ENCODE measurements around the gene FOXP1. TPM values are rescaled to one million over a fixed set of nuclear protein-coding genes. Genes with fewer than 3 reads are reported as not detected.

The FOXP1 gene
- total and polyA plus RNA-seq, 2 donors (not counting 1 experiment from before 2014, with no cell fraction given) = 70.3 to 101 TPM

DNA sequence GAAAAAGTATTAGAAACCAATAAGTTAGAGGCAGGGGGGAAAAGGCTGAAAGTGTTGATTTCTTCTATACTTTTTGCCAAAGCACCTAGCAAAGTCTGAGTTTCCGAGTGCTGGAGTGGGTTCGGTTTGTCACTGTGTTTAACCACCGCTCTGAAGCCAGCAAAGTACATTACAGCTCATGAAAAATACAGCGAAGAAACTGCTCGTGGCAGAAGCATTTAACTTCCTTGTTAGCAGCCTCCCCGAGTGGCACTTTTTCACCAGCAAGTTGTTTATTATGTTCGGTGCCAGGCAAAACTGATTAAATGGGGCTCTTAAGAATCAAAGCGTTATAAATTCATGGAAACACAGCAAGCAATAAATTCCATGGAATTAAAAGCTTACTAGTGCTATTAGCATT is 313.6 kb downstream of the FOXP1 start:
- Histone ChIP-seq H3K79me2 (ENCODE audit: control insufficient read depth, insufficient read depth, low read length) (no peaks in the 10 kb centered on the region), H3K4me3 (replicated peaks in 1 of 4; ENCODE audit: control extremely low read depth in 1 of 4, insufficient read depth in 1 of 4, low read depth in 3 of 4, low read length in 4 of 4) (no peak overlapping the region), H2AFZ (ENCODE audit: low read length) (no peak overlapping the region), H3K4me1 (ENCODE audit: control insufficient read depth, extremely low read depth, insufficient read depth, low read length) (no peaks in the 10 kb centered on the region), H3K4me2 (ENCODE audit: extremely low read depth, insufficient read depth, low read length) (no peak overlapping the region), H3K9ac (ENCODE audit: insufficient read depth, low read length) (no peak overlapping the region), H3K9me3 (ENCODE audit: control insufficient read depth, insufficient read depth, low read depth, low read length) (no peaks in the 10 kb centered on the region), H3K27ac (ENCODE audit: insufficient read depth, low read length) (no peak overlapping the region), H4K20me1 (ENCODE audit: control insufficient read depth, extremely low read depth, insufficient read depth, low read length) (no peaks in the 10 kb centered on the region), H3K27me3 (ENCODE audit: control insufficient read depth, insufficient read depth, low read length) (no peaks in the 10 kb centered on the region), H3K36me3 (ENCODE audit: control insufficient read depth, insufficient read depth, low read length) (no peaks in the 10 kb centered on the region)
- no peak for TF ChIP-seq EZH2 (IDR thresholded peaks at IDR 0.05; ENCODE audit: low read length, missing control alignments)
- TF ChIP-seq, protein P1, sequence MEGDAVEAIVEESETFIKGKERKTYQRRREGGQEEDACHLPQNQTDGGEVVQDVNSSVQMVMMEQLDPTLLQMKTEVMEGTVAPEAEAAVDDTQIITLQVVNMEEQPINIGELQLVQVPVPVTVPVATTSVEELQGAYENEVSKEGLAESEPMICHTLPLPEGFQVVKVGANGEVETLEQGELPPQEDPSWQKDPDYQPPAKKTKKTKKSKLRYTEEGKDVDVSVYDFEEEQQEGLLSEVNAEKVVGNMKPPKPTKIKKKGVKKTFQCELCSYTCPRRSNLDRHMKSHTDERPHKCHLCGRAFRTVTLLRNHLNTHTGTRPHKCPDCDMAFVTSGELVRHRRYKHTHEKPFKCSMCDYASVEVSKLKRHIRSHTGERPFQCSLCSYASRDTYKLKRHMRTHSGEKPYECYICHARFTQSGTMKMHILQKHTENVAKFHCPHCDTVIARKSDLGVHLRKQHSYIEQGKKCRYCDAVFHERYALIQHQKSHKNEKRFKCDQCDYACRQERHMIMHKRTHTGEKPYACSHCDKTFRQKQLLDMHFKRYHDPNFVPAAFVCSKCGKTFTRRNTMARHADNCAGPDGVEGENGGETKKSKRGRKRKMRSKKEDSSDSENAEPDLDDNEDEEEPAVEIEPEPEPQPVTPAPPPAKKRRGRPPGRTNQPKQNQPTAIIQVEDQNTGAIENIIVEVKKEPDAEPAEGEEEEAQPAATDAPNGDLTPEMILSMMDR (conservative IDR thresholded peaks at IDR 0.05 in 1 of 2, IDR thresholded peaks at IDR 0.05 in 1 of 2; ENCODE audit: low read depth in 1 of 2, low read length in 2 of 2) = no peak
- DNase-seq (ENCODE audit: low read depth in 2 of 2) = no peak

DNA sequence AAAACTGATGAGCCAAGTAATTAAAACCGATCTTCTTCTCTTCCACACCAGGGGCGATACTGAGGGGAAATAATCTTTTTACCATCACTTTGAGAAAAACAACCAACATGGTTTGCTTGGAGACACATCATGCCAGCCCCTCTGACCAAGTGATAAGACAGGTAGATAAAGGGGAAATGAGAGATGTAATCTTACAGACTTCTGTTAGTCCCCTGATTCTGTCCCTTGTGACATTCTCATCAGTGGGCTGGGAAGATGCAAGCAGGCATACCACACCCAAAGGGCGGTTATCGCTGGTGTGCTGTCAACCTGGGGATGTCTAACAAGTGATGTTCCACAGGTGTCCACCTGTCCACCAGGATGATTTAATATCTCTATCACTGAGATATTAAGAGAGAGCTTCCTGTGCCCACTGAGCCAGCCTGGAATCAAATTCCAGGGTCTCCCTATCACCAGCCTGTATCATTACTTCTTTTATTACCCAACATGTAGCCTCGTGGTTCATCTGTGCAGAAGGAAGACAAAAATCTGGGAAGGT is 315.0 kb downstream of the FOXP1 start:
- Histone ChIP-seq H3K27ac (ENCODE audit: insufficient read depth, low read length) (no peak overlapping the region), H3K27me3 (ENCODE audit: control insufficient read depth, insufficient read depth, low read length) (no peaks in the 10 kb centered on the region), H4K20me1 (ENCODE audit: control insufficient read depth, extremely low read depth, insufficient read depth, low read length) (no peaks in the 10 kb centered on the region), H3K4me3 (replicated peaks in 1 of 4; ENCODE audit: control extremely low read depth in 1 of 4, insufficient read depth in 1 of 4, low read depth in 3 of 4, low read length in 4 of 4) (no peak overlapping the region), H3K4me2 (ENCODE audit: extremely low read depth, insufficient read depth, low read length) (no peak overlapping the region), H3K9ac (ENCODE audit: insufficient read depth, low read length) (no peak overlapping the region), H2AFZ (ENCODE audit: low read length) (no peak overlapping the region), H3K9me3 (ENCODE audit: control insufficient read depth, insufficient read depth, low read depth, low read length) (no peaks in the 10 kb centered on the region), H3K36me3 (ENCODE audit: control insufficient read depth, insufficient read depth, low read length) (no peaks in the 10 kb centered on the region), H3K4me1 (ENCODE audit: control insufficient read depth, extremely low read depth, insufficient read depth, low read length) (no peaks in the 10 kb centered on the region), H3K79me2 (ENCODE audit: control insufficient read depth, insufficient read depth, low read length) (no peaks in the 10 kb centered on the region)
- DNase-seq (ENCODE audit: low read depth in 2 of 2) = no peak
- TF ChIP-seq, protein P1 (conservative IDR thresholded peaks at IDR 0.05 in 1 of 2, IDR thresholded peaks at IDR 0.05 in 1 of 2; ENCODE audit: low read depth in 1 of 2, low read length in 2 of 2) = no peak
- no peak for TF ChIP-seq EZH2 (IDR thresholded peaks at IDR 0.05; ENCODE audit: low read length, missing control alignments)

DNA sequence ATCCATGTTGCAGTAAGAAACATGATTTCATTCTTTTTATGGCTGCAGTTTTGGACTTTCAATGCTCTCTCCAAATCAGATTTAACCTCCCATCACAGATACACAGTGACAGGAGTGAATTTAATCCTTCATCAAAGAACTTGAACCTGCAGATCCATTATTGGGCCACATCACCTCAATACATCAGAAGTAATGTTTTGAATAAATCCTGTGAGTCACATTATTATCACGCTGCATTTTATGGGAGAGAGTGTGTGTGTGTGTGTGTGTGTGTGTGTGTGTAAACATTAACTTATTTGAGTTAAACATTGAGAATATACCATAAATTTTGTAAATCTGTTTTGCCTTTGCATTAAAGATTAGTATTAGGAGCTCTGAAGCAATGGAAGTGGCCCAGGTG is 316.7 kb downstream of the FOXP1 start:
- Histone ChIP-seq H3K27ac (ENCODE audit: insufficient read depth, low read length) (no peak overlapping the region), H4K20me1 (ENCODE audit: control insufficient read depth, extremely low read depth, insufficient read depth, low read length) (no peaks in the 10 kb centered on the region), H3K27me3 (ENCODE audit: control insufficient read depth, insufficient read depth, low read length) (no peaks in the 10 kb centered on the region), H2AFZ (ENCODE audit: low read length) (no peak overlapping the region), H3K4me2 (ENCODE audit: extremely low read depth, insufficient read depth, low read length) (no peak overlapping the region), H3K9me3 (ENCODE audit: control insufficient read depth, insufficient read depth, low read depth, low read length) (no peaks in the 10 kb centered on the region), H3K4me3 (replicated peaks in 1 of 4; ENCODE audit: control extremely low read depth in 1 of 4, insufficient read depth in 1 of 4, low read depth in 3 of 4, low read length in 4 of 4) (no peak overlapping the region), H3K36me3 (ENCODE audit: control insufficient read depth, insufficient read depth, low read length) (no peaks in the 10 kb centered on the region), H3K4me1 (ENCODE audit: control insufficient read depth, extremely low read depth, insufficient read depth, low read length) (no peaks in the 10 kb centered on the region), H3K79me2 (ENCODE audit: control insufficient read depth, insufficient read depth, low read length) (no peaks in the 10 kb centered on the region), H3K9ac (ENCODE audit: insufficient read depth, low read length) (no peak overlapping the region)
- no peak for DNase-seq (ENCODE audit: low read depth in 2 of 2)
- TF ChIP-seq EZH2 (IDR thresholded peaks at IDR 0.05; ENCODE audit: low read length, missing control alignments) = no peak
- TF ChIP-seq, protein P1 (conservative IDR thresholded peaks at IDR 0.05 in 1 of 2, IDR thresholded peaks at IDR 0.05 in 1 of 2; ENCODE audit: low read depth in 1 of 2, low read length in 2 of 2) = no peak

Data from fibroblast of lung (primary cell).